Measurements from ENCODE around the gene SH3BP1.

SH3BP1 gene

GRCh38 chr22:37632174-37633088 lies 7.0 kb upstream of the SH3BP1 start:
- DNase-seq (ENCODE audit: low read depth) = no peak
- no peak for TF ChIP-seq CTCF (conservative IDR thresholded peaks at IDR 0.05; ENCODE audit: low read length)
- H3K4me3 ChIP-seq (ENCODE audit: low read length) = no peak overlapping the region

- no peak for TF ChIP-seq CTCF (conservative IDR thresholded peaks at IDR 0.05; ENCODE audit: low read length)
- no peak for DNase-seq (ENCODE audit: low read depth)
- no peak overlapping the region for H3K4me3 ChIP-seq (ENCODE audit: low read length)
Observed at GRCh38 chr22:37633089-37633624, 6.3 kb upstream of the SH3BP1 start.

- peak overlapping the region; percentile 15 for H3K4me3 ChIP-seq (ENCODE audit: low read length)
- TF ChIP-seq CTCF (conservative IDR thresholded peaks at IDR 0.05; ENCODE audit: low read length) = peak; percentile 39
- DNase-seq (ENCODE audit: low read depth) = peak; percentile 80
Observed at GRCh38 chr22:37633625-37634416, 5.6 kb upstream of the SH3BP1 start.

- DNase-seq (ENCODE audit: low read depth) = no peak
- TF ChIP-seq CTCF (conservative IDR thresholded peaks at IDR 0.05; ENCODE audit: low read length) = peak; percentile 29
- H3K4me3 ChIP-seq (ENCODE audit: low read length) = no peak overlapping the region
Observed at GRCh38 chr22:37634417-37634924, 5.0 kb upstream of the SH3BP1 start.

- TF ChIP-seq CTCF (conservative IDR thresholded peaks at IDR 0.05; ENCODE audit: low read length) = no peak
- DNase-seq (ENCODE audit: low read depth) = no peak
- no peak overlapping the region for H3K4me3 ChIP-seq (ENCODE audit: low read length)
Observed at GRCh38 chr22:37635157-37635556, 4.3 kb upstream of the SH3BP1 start.

GRCh38 chr22:37636186-37636948 lies 3.1 kb upstream of the SH3BP1 start:
- H3K4me3 ChIP-seq (ENCODE audit: low read length) = no peak overlapping the region

More at GRCh38 chr22:37636186-37636948, 3.1 kb upstream of the SH3BP1 start:
- peak; percentile 70 for DNase-seq (ENCODE audit: low read depth)
- TF ChIP-seq CTCF (conservative IDR thresholded peaks at IDR 0.05; ENCODE audit: low read length) = peak; percentile 41; the same call in 1 of the 2 replicates
